GM12875 (cell line): ENCODE measurements around the gene AQP2.
"Not testable (repeated sequence)": the region's sequence is repeated elsewhere in the genome, so short reads cannot be mapped to it uniquely, and the experiment has no call there.

Experiments used
- H3K4me3 ChIP-seq: one replicate; pipeline ENCODE4 v1.5.1; 2011; ENCODE audit warnings: low read depth, low read length, control low read depth
- CTCF ChIP-seq: IDR thresholded peaks from 2 replicates; pipeline ENCODE4 v1.5.1; 2011; ENCODE audit warnings: low read depth, mild to moderate bottlenecking, control low read depth, inconsistent platforms, low read length, moderate library complexity, borderline replicate concordance; ENCODE audit not compliant: insufficient read depth

Gene AQP2

GRCh38 chr12:49987625-49988303 is 37.2 kb downstream of the AQP2 start:
- H3K4me3 ChIP-seq: no peak overlapping the region
- no peak for TF ChIP-seq CTCF

GRCh38 chr12:49989400-49989799 is 38.9 kb downstream of the AQP2 start:
- not testable (repeated sequence) for H3K4me3 ChIP-seq

GRCh38 chr12:49990273-49990672 is 39.7 kb downstream of the AQP2 start:
- no peak for TF ChIP-seq CTCF
- no peak overlapping the region for H3K4me3 ChIP-seq

- TF ChIP-seq CTCF: no peak
- H3K4me3 ChIP-seq: no peak overlapping the region
Measured at GRCh38 chr12:49998453-49998852, 47.9 kb downstream of the AQP2 start.

GRCh38 chr12:50003595-50003994 is 53.1 kb downstream of the AQP2 start:
- H3K4me3 ChIP-seq: no peak overlapping the region
- TF ChIP-seq CTCF: no peak

GRCh38 chr12:50004696-50005095 is 54.2 kb downstream of the AQP2 start:
- no peak for TF ChIP-seq CTCF
- H3K4me3 ChIP-seq: no peak overlapping the region

GRCh38 chr12:50005175-50005574 is 54.6 kb downstream of the AQP2 start:
- no peak overlapping the region for H3K4me3 ChIP-seq
- no peak for TF ChIP-seq CTCF
